ENCODE data around the gene FER. TPM values are rescaled to one million over a fixed set of nuclear protein-coding genes. Genes with fewer than 3 reads are reported as not detected.
"Not testable (repeated sequence)": the region's sequence is repeated elsewhere in the genome, so short reads cannot be mapped to it uniquely, and the experiment has no call there.

Gene FER
- total RNA-seq, 1 experiment from 2014 or later: 22.1 TPM

- H3K9me3 ChIP-seq (ENCODE audit: control insufficient read depth, insufficient read depth, low read depth, low read length); intact Hi-C loops (cut with micrococcal nuclease; ENCODE audit: unreplicated experiment); H3K27ac ChIP-seq (ENCODE audit: low read length); H3K4me3 ChIP-seq (ENCODE audit: low read depth in 2 of 2, low read length in 2 of 2); POLR2A ChIA-PET; DNase-seq (ENCODE audit: low read depth, low spot score); in situ Hi-C loops (cut with HindIII; ENCODE audit: low pct_unique_long_range_greater_than_20kb, low sequenced_read_pairs); CTCF ChIA-PET; H3K27me3 ChIP-seq (ENCODE audit: control insufficient read depth, insufficient read depth, low read length); H3K36me3 ChIP-seq (ENCODE audit: control insufficient read depth, insufficient read depth, low read length); H3K4me1 ChIP-seq (ENCODE audit: control insufficient read depth, insufficient read depth, low read length); ATAC-seq: not testable (repeated sequence)
- BruUV-seq (replicated peaks): TSS peak; percentile 10
Observed at GRCh38 chr5:108842260-108842941, 94.7 kb downstream of the FER start.

GRCh38 chr5:108851129-108851528 is 103.4 kb downstream of the FER start:
- CTCF ChIA-PET; in situ Hi-C loops (cut with HindIII; ENCODE audit: low pct_unique_long_range_greater_than_20kb, low sequenced_read_pairs); ATAC-seq; H3K27me3 ChIP-seq (ENCODE audit: control insufficient read depth, insufficient read depth, low read length); H3K4me1 ChIP-seq (ENCODE audit: control insufficient read depth, insufficient read depth, low read length); H3K9me3 ChIP-seq (ENCODE audit: control insufficient read depth, insufficient read depth, low read depth, low read length); intact Hi-C loops (cut with micrococcal nuclease; ENCODE audit: unreplicated experiment); H3K36me3 ChIP-seq (ENCODE audit: control insufficient read depth, insufficient read depth, low read length); H3K27ac ChIP-seq (ENCODE audit: low read length); BruUV-seq (replicated peaks); H3K4me3 ChIP-seq (ENCODE audit: low read depth in 2 of 2, low read length in 2 of 2); POLR2A ChIA-PET; DNase-seq (ENCODE audit: low read depth, low spot score): not testable (repeated sequence)

GRCh38 chr5:108857905-108858304 is 110.2 kb downstream of the FER start:
- no peaks in the 10 kb centered on the region for H3K9me3 ChIP-seq (ENCODE audit: control insufficient read depth, insufficient read depth, low read depth, low read length)
- H3K27me3 ChIP-seq (ENCODE audit: control insufficient read depth, insufficient read depth, low read length): no peaks in the 10 kb centered on the region
- ATAC-seq (no peak), DNase-seq (ENCODE audit: low read depth, low spot score) (no peak)
- ChIA-PET POLR2A (no interaction called here), CTCF (no interaction called here)
- no peak for TF ChIP-seq TCF7L2 (IDR thresholded peaks at IDR 0.05; ENCODE audit: low read depth, low read length)
- TF ChIP-seq SIN3A (IDR thresholded peaks at IDR 0.05; ENCODE audit: borderline replicate concordance, insufficient read depth, low read depth, low read length): no peak
- TF ChIP-seq REST (IDR thresholded peaks at IDR 0.05; ENCODE audit: insufficient read depth in 1 of 2, low read depth in 2 of 2, low read length in 1 of 2): no peak
- no peak for TF ChIP-seq CTCF (IDR thresholded peaks at IDR 0.05)
- TF ChIP-seq POLR2AphosphoS5 (IDR thresholded peaks at IDR 0.05; ENCODE audit: low read depth, low read length): no peak
- intact Hi-C loops (cut with micrococcal nuclease; ENCODE audit: unreplicated experiment) (no loop called here), in situ Hi-C loops (cut with HindIII; ENCODE audit: low pct_unique_long_range_greater_than_20kb, low sequenced_read_pairs) (no loop called here)
- no TSS peak for BruUV-seq (replicated peaks)
- H3K4me1 ChIP-seq (ENCODE audit: control insufficient read depth, insufficient read depth, low read length): no peaks in the 10 kb centered on the region
- no peak overlapping the region for H3K27ac ChIP-seq (ENCODE audit: low read length)
- H3K36me3 ChIP-seq (ENCODE audit: control insufficient read depth, insufficient read depth, low read length): no peaks in the 10 kb centered on the region
- H3K4me3 ChIP-seq (ENCODE audit: low read depth in 2 of 2, low read length in 2 of 2): no peak overlapping the region

All from Panc1 (cell line).